Progenitor cell of endocrine pancreas (in vitro differentiated cells): ENCODE data around the gene STXBP6. TPM values are rescaled to one million over a fixed set of nuclear protein-coding genes. Genes with fewer than 3 reads are reported as not detected.

Experiments
- DNase-seq: peaks from one replicate; pipeline ENCODE4 v3.0.0; 2021; ENCODE audit warnings: low spot score; ENCODE audit not compliant: unreplicated experiment
- H3K27ac Mint-ChIP-seq: 2 replicates; pipeline ENCODE4 v1.8.0; 2021; ENCODE audit warnings: mild to moderate bottlenecking, moderate library complexity, mixed read lengths
- H3K27me3 Mint-ChIP-seq: 2 replicates; pipeline ENCODE4 v1.8.0; 2021; ENCODE audit warnings: mixed read lengths
- H3K36me3 Mint-ChIP-seq: 2 replicates; pipeline ENCODE4 v1.8.0; 2022; ENCODE audit warnings: mixed read lengths; ENCODE audit not compliant: insufficient read depth
- H3K4me1 Mint-ChIP-seq: 2 replicates; pipeline ENCODE4 v1.8.0; 2021; ENCODE audit warnings: low read depth, mixed read lengths
- H3K4me3 Mint-ChIP-seq: 2 replicates; pipeline ENCODE4 v1.8.0; 2021; ENCODE audit warnings: low read depth, mild to moderate bottlenecking, moderate library complexity, mixed read lengths
- H3K9me3 Mint-ChIP-seq: 2 replicates; pipeline ENCODE4 v1.8.0; 2021; ENCODE audit warnings: low read depth, mixed read lengths
- CTCF ChIP-seq: fragments of 200-600 bp; sonication (generic); IDR thresholded peaks from one replicate; pipeline ENCODE4 v1.5.0; 2021; ENCODE audit warnings: antibody characterized with exemption, mild to moderate bottlenecking; ENCODE audit not compliant: unreplicated experiment
- total RNA-seq: library from RNA; stranded (reverse); gene quantifications from 2 replicates; pipeline ENCODE4 v1.2.1, GENCODE V29; 2021

Gene STXBP6
- total RNA-seq, 1 donor from 2014 or later, result 11.9 TPM

- Mint-ChIP-seq H3K36me3 (no peaks in the 10 kb centered on the region), H3K9me3 (peaks cover 6% of the 10 kb centered on the region), H3K27me3 (no peaks in the 10 kb centered on the region), H3K27ac (no peak overlapping the region), H3K4me3 (no peak overlapping the region), H3K4me1 (peaks cover 6% of the 10 kb centered on the region)
- TF ChIP-seq CTCF, result no peak
- no peak for DNase-seq
Measured at GRCh38 chr14:24988760-24989159, 61.2 kb downstream of the STXBP6 start.

- no peaks in the 10 kb centered on the region for H3K36me3 Mint-ChIP-seq
- no peak for DNase-seq
- peaks cover 6% of the 10 kb centered on the region for H3K9me3 Mint-ChIP-seq
- peaks cover 12% of the 10 kb centered on the region for H3K4me1 Mint-ChIP-seq
- H3K27me3 Mint-ChIP-seq, result no peaks in the 10 kb centered on the region
- TF ChIP-seq CTCF, result no peak
- H3K4me3 Mint-ChIP-seq, result no peak overlapping the region
- H3K27ac Mint-ChIP-seq, result no peak overlapping the region
Measured at GRCh38 chr14:24986206-24986893, 63.6 kb downstream of the STXBP6 start.

GRCh38 chr14:24984846-24985589 is 64.9 kb downstream of the STXBP6 start:
- H3K9me3 Mint-ChIP-seq, result peaks cover 6% of the 10 kb centered on the region
- H3K4me1 Mint-ChIP-seq, result peaks cover 15% of the 10 kb centered on the region
- H3K27ac Mint-ChIP-seq, result no peak overlapping the region
- H3K4me3 Mint-ChIP-seq, result no peak overlapping the region
- no peak for TF ChIP-seq CTCF
- DNase-seq, result no peak
- no peaks in the 10 kb centered on the region for H3K27me3 Mint-ChIP-seq
- H3K36me3 Mint-ChIP-seq, result no peaks in the 10 kb centered on the region

GRCh38 chr14:24982472-24983155 is 67.3 kb downstream of the STXBP6 start:
- Mint-ChIP-seq H3K9me3 (peaks cover 3% of the 10 kb centered on the region), H3K4me3 (no peak overlapping the region), H3K36me3 (no peaks in the 10 kb centered on the region), H3K27me3 (no peaks in the 10 kb centered on the region), H3K27ac (no peak overlapping the region), H3K4me1 (peaks cover 20% of the 10 kb centered on the region)
- TF ChIP-seq CTCF, result no peak
- no peak for DNase-seq

- H3K4me3 Mint-ChIP-seq, result no peak overlapping the region
- H3K36me3 Mint-ChIP-seq, result peaks cover 1% of the 10 kb centered on the region
- peaks cover 16% of the 10 kb centered on the region for H3K4me1 Mint-ChIP-seq
- no peak overlapping the region for H3K27ac Mint-ChIP-seq
- no peaks in the 10 kb centered on the region for H3K9me3 Mint-ChIP-seq
- TF ChIP-seq CTCF, result no peak
- DNase-seq, result no peak
- no peaks in the 10 kb centered on the region for H3K27me3 Mint-ChIP-seq
Measured at GRCh38 chr14:24979725-24980239, 70.2 kb downstream of the STXBP6 start.
